ENCODE results near the gene C16orf90.

GRCh38 chr16:3529175-3529574 is 33.9 kb upstream of the C16orf90 start:
- TF ChIP-seq CTCF (IDR thresholded peaks at IDR 0.05) (no peak), POLR2A (IDR thresholded peaks at IDR 0.05) (no peak)

Data from thyroid gland (tissue), 4 donors.